ENCODE measurements around the gene SCFD1.

The SCFD1 gene

GRCh38 chr14:30759172-30760125, 137.3 kb downstream of the SCFD1 start:
- no peak for DNase-seq

DNA sequence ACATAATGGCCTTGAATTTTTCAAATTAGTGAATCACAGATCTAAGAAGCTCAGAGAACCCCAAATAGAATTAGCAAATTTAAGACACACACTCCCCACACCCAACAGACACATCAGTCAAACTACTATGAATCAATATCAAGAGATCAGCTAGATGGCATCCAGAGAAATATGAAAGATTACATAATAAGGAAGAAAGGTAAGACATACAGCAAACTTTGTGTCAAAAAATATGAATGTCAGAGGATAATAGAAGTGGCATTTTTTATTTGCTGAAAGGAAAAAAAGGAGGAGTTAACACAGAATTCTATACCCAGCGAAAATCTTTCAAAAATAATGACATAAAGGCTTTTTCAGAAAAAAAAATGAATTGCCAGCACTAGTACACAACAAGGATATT, 141.8 kb downstream of the SCFD1 start:
- no peak for DNase-seq

DNA sequence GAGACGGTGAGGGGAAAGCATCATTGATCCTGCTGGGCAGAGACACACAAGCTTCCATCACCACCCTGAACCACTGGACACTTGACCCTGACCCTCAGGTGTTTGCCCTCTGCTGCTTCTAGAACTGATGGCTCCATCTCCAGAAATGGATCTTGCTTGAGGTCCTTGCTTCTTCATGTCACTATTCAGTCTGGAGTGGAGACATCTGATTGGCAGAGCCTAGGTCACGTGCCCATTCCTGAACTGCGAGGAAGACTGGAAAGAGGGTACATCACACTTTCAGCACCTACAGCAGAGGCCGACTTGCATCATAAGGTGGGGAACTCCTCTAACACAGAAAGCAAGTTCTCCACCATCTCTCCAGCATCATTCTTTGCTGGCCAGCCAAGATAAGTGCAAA, 145.5 kb downstream of the SCFD1 start:
- DNase-seq = no peak

DNA sequence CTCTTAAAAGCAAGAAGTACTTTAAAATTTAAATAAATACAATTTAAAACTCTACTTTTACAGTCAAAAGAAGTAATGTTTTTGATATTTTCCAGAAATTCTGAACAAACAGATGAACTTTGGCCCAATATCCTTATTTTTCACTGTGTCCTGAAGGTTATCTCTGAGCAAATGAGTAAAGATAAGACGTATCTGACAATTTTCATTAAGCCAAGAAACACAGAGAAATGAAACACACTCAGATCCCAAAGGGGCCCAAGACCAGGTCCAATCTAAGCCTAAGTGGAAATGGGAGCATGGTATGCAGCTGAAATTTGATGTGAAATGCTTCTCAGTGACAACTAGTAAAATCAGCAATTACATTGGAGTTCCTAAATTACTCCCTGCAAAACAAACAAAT, 146.7 kb downstream of the SCFD1 start:
- no peak for DNase-seq

- no peak for DNase-seq
Observed at GRCh38 chr14:30770376-30770775, 148.3 kb downstream of the SCFD1 start.

DNA sequence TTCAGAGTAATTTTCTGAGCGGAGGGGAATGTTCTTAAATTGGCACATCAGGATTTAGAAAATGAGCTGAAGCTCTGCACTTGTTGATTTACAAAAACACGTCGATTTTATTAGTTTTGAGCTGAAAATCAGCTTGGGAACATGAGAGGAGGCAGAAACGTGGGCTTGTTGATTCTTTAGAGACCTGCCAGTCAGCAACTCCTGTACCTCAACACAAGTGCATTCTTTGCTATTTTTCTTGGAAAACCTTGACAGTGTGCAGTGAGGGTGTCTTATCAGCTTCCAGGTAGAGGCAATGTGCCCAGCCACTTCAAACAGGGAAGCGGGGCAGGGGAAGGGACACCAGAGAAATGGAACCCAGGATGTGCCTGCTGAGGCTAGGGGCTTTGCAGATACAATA, 149.5 kb downstream of the SCFD1 start:
- DNase-seq = no peak

GRCh38 chr14:30779210-30779609, 157.1 kb downstream of the SCFD1 start:
- no peak for DNase-seq
